K562 (cell line): Measurements from ENCODE around the gene SNX9.

Experiments
- PML ChIP-seq: IDR thresholded peaks from 2 replicates; pipeline ENCODE4 v1.6.1; 2012; ENCODE audit warnings: low read length, inconsistent platforms
- RBM14 ChIP-seq: fragments of 200-400 bp; formaldehyde crosslinking; IDR thresholded peaks from 2 replicates; pipeline ENCODE4 v1.6.1; 2018; ENCODE audit warnings: low read depth, mild to moderate bottlenecking, low read length, moderate library complexity, borderline replicate concordance; ENCODE audit not compliant: insufficient read depth
- SP2 ChIP-seq: IDR thresholded peaks from 2 replicates; pipeline ENCODE4 v1.6.1; 2011; ENCODE audit warnings: mild to moderate bottlenecking, low read depth, low read length, moderate library complexity; ENCODE audit not compliant: poor library complexity, severe bottlenecking; ENCODE audit errors: extremely low read depth

DNA sequence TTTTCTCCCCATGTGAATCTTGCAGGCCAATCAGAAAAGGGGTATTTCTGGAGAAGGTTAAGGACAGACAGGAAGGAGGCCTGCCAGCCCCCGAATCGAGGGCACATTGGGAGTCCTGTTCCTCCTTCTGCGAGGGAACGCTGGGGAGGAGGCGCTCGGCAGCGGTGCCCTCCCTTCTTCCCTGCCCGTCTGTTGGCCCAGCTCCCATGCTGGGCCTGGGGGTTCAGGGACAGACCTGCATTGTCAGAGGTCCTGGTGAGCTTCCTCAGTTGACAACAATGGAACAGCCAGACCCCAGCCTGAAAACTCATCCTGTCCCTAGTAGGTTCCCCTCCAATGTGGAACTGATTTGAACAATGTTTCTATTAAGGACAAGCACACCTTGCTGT lies 143.5 kb downstream of the SNX9 start:
- TF ChIP-seq SP2 (no peak), RBM14 (no peak), PML (no peak)
